Adipose tissue (tissue), 3 donors: Measurements from ENCODE around the gene EPC1. TPM values are rescaled to one million over a fixed set of nuclear protein-coding genes. Genes with fewer than 3 reads are reported as not detected.
"Not testable (repeated sequence)": the region's sequence is repeated elsewhere in the genome, so short reads cannot be mapped to it uniquely, and the experiment has no call there.

Experiments used
- H3K27ac ChIP-seq: one replicate; pipeline ENCODE4 v1.5.1; 2013; ENCODE audit warnings: low read depth, low read length
- WGBS, 3 donors: extraction: QIAGEN DNeasy Blood & Tissue Kit; methylation state at CpG; one replicate each; pipeline ENCODE4 v1.1.7; 2013; 5-methylcytosine and 5-hydroxymethylcytosine counted together
- polyA plus RNA-seq, 3 donors: library from polyadenylated mRNA; stranded (reverse); fragments of 200-250 nt; gene quantifications; one replicate each; pipeline ENCODE4 v1.2.3, GENCODE V29; 2013
- donor health status: healthy with polysubstance abuse.
- donor health status: Bipolar disorder and iron deficiency.
- donor health status: healthy.

Gene EPC1
- polyA plus RNA-seq, 3 donors = 8.9 to 18.4 (median 14.3) TPM

GRCh38 chr10:32253276-32253675 is 93.7 kb downstream of the EPC1 start:
- no peak overlapping the region for H3K27ac ChIP-seq
- 72 to 93% (median 91%) methylated on average over 4 of the region's 4 CpGs for WGBS, 3 donors

- not testable (repeated sequence) for H3K27ac ChIP-seq
- WGBS, 3 donors = 58 to 87% (median 74%) methylated on average over 3 of the region's 3 CpGs
These were observed 96.5 kb downstream of the EPC1 start for GRCh38 chr10:32250489-32250888.

GRCh38 chr10:32246685-32247084 is 100.3 kb downstream of the EPC1 start:
- WGBS, 3 donors = 93 to 97% (median 93%) methylated on average over 3 of the region's 3 CpGs
- no peak overlapping the region for H3K27ac ChIP-seq

GRCh38 chr10:32245760-32246159 is 101.2 kb downstream of the EPC1 start:
- H3K27ac ChIP-seq = no peak overlapping the region
- WGBS, 3 donors = 82 to 91% (median 87%) methylated on average over 8 of the region's 8 CpGs

- 90 to 91% (median 91%) methylated on average over 3 of the region's 3 CpGs for WGBS, 3 donors
These were observed 102.3 kb downstream of the EPC1 start for GRCh38 chr10:32244421-32245207.

GRCh38 chr10:32244011-32244410 is 102.9 kb downstream of the EPC1 start:
- WGBS, 3 donors = 89 to 96% (median 94%) methylated on average over 4 of the region's 4 CpGs
- no peak overlapping the region for H3K27ac ChIP-seq

More at GRCh38 chr10:32244421-32245207, 102.3 kb downstream of the EPC1 start:
- H3K27ac ChIP-seq = no peak overlapping the region

- no peak overlapping the region for H3K27ac ChIP-seq
These were observed 105.0 kb downstream of the EPC1 start for GRCh38 chr10:32241946-32242345.

GRCh38 chr10:32240471-32240870 is 106.5 kb downstream of the EPC1 start:
- H3K27ac ChIP-seq = no peak overlapping the region
- 69 to 87% (median 85%) methylated on average over 1 of the region's 1 CpG for WGBS, 3 donors

- H3K27ac ChIP-seq = no peak overlapping the region
These were observed 107.2 kb downstream of the EPC1 start for GRCh38 chr10:32239769-32240168.

- H3K27ac ChIP-seq = no peak overlapping the region
- WGBS, 3 donors = 92 to 97% (median 92%) methylated on average over 3 of the region's 3 CpGs
These were observed 109.2 kb downstream of the EPC1 start for GRCh38 chr10:32237644-32238345.

GRCh38 chr10:32234471-32234870 is 112.5 kb downstream of the EPC1 start:
- H3K27ac ChIP-seq = no peak overlapping the region
- 74 to 82% (median 82%) methylated on average over 1 of the region's 1 CpG for WGBS, 3 donors

GRCh38 chr10:32233375-32233774 is 113.6 kb downstream of the EPC1 start:
- not testable (repeated sequence) for H3K27ac ChIP-seq
- 96 to 97% (median 97%) methylated on average over 26 to 33 of the region's 36 CpGs for WGBS, 3 donors

- WGBS, 3 donors = 18 to 63% (median 51%) methylated on average over 1 of the region's 1 CpG
- H3K27ac ChIP-seq = no peak overlapping the region
These were observed 114.6 kb downstream of the EPC1 start for GRCh38 chr10:32232378-32232777.

- not testable (repeated sequence) for H3K27ac ChIP-seq
- WGBS, 3 donors = 90 to 96% (median 94%) methylated on average over 7 of the region's 7 CpGs
These were observed 117.2 kb downstream of the EPC1 start for GRCh38 chr10:32229788-32230187.

GRCh38 chr10:32229170-32229569 is 117.8 kb downstream of the EPC1 start:
- WGBS, 3 donors = 52 to 85% (median 63%) methylated on average over 3 of the region's 3 CpGs
- no peak overlapping the region for H3K27ac ChIP-seq

- WGBS, 3 donors = 42 to 69% (median 61%) methylated on average over 2 of the region's 2 CpGs
- no peak overlapping the region for H3K27ac ChIP-seq
These were observed 119.2 kb downstream of the EPC1 start for GRCh38 chr10:32227802-32228201.

GRCh38 chr10:32226624-32227023 is 120.3 kb downstream of the EPC1 start:
- 93 to 100% (median 95%) methylated on average over 1 of the region's 1 CpG for WGBS, 3 donors
- H3K27ac ChIP-seq = no peak overlapping the region

GRCh38 chr10:32225976-32226375 is 121.0 kb downstream of the EPC1 start:
- WGBS, 3 donors = 79 to 86% (median 82%) methylated on average over 7 to 8 of the region's 8 CpGs

GRCh38 chr10:32222376-32222775 is 124.6 kb downstream of the EPC1 start:
- H3K27ac ChIP-seq = not testable (repeated sequence)
- WGBS, 3 donors = 74 to 91% (median 76%) methylated on average over 4 of the region's 4 CpGs

More at GRCh38 chr10:32225976-32226375, 121.0 kb downstream of the EPC1 start:
- H3K27ac ChIP-seq = no peak overlapping the region

GRCh38 chr10:32219156-32219555 is 127.8 kb downstream of the EPC1 start:
- WGBS, 3 donors = 77 to 91% (median 89%) methylated on average over 6 of the region's 6 CpGs

More at GRCh38 chr10:32219156-32219555, 127.8 kb downstream of the EPC1 start:
- H3K27ac ChIP-seq = not testable (repeated sequence)
